ENCODE measurements around the gene LINGO1.

DNA sequence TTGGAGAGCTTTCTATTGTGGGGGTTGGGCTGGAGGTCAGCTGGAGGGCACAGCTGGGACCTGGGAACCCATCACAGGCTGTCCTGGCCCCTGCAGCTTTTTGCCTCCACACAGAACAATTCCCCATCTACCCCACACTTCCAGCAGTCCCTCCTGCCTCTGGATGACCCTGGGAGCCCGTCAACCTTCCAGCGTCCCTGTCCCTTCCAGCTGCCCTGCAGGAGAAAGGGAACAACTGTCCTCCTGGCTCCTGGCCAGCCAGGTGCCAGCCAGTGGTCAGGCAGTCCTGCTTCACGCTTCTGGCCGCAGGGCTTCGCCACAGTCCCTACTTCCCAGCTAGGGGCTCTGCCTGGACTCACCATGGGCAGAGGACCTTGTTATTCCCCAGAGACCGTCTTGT lies 27.2 kb downstream of the LINGO1 start:
- TF ChIP-seq CTCF (IDR thresholded peaks at IDR 0.05) (no peak), CBFB (CRISPR knock-in tag; IDR thresholded peaks at IDR 0.05; ENCODE audit: low read depth) (no peak), ATF2 (CRISPR knock-in tag; IDR thresholded peaks at IDR 0.05; ENCODE audit: borderline replicate concordance, low read depth) (no peak), MYBL2 (CRISPR knock-in tag; IDR thresholded peaks at IDR 0.05) (no peak), E2F5 (CRISPR knock-in tag; IDR thresholded peaks at IDR 0.05) (no peak), RELA (CRISPR knock-in tag; IDR thresholded peaks at IDR 0.05; ENCODE audit: borderline replicate concordance) (no peak), KAT7 (CRISPR knock-in tag; IDR thresholded peaks at IDR 0.05; ENCODE audit: borderline replicate concordance) (no peak), JUN (CRISPR knock-in tag; IDR thresholded peaks at IDR 0.05) (no peak), CREM (CRISPR knock-in tag; IDR thresholded peaks at IDR 0.05) (no peak), SMAD3 (CRISPR knock-in tag; IDR thresholded peaks at IDR 0.05; ENCODE audit: borderline replicate concordance) (no peak), ELF4 (CRISPR knock-in tag; IDR thresholded peaks at IDR 0.05; ENCODE audit: low read depth) (no peak), ETV6 (CRISPR knock-in tag; IDR thresholded peaks at IDR 0.05) (no peak), E2F1 (CRISPR knock-in tag; IDR thresholded peaks at IDR 0.05) (no peak)

Data from WTC11 (cell line).